KMS-11 (cell line): ENCODE measurements around the gene BTBD17.

Source experiments
- H2AFZ ChIP-seq: fragments of 200-600 bp; sonication (generic); 2 replicates; pipeline ENCODE4 v1.6.1; 2016; ENCODE audit warnings: antibody characterized with exemption, mixed run types, low read depth
- H3K27ac ChIP-seq: fragments of 200-600 bp; sonication (generic); 2 replicates; pipeline ENCODE4 v1.6.1; 2016; ENCODE audit warnings: mild to moderate bottlenecking, mixed run types
- H3K27me3 ChIP-seq: fragments of 200-600 bp; sonication (generic); 2 replicates; pipeline ENCODE4 v1.6.1; 2017; ENCODE audit warnings: mild to moderate bottlenecking, low read depth, mixed run types, moderate library complexity; ENCODE audit not compliant: insufficient read depth
- H3K36me3 ChIP-seq: fragments of 200-600 bp; sonication (generic); 2 replicates; pipeline ENCODE4 v1.6.1; 2017; ENCODE audit warnings: mild to moderate bottlenecking, mixed run types; ENCODE audit not compliant: insufficient read depth
- H3K4me1 ChIP-seq: fragments of 200-600 bp; sonication (generic); 2 replicates; pipeline ENCODE4 v1.6.1; 2016; ENCODE audit warnings: mild to moderate bottlenecking, low read depth, mixed run types; ENCODE audit not compliant: poor library complexity, severe bottlenecking
- H3K4me2 ChIP-seq: fragments of 200-600 bp; sonication (generic); 2 replicates; pipeline ENCODE4 v1.7.0; 2016; ENCODE audit warnings: mild to moderate bottlenecking, mixed run types
- H3K4me3 ChIP-seq: fragments of 200-600 bp; sonication (generic); IDR thresholded peaks from 2 replicates; pipeline ENCODE4 v1.6.1; 2017; ENCODE audit warnings: low read depth, low read length, mixed read lengths; ENCODE audit not compliant: insufficient read depth
- H3K79me2 ChIP-seq: fragments of 200-600 bp; sonication (generic); 2 replicates; pipeline ENCODE4 v1.6.1; 2016; ENCODE audit warnings: low read depth, mixed run types; ENCODE audit not compliant: insufficient read depth
- H3K9ac ChIP-seq: fragments of 200-600 bp; sonication (generic); 2 replicates; pipeline ENCODE4 v1.6.1; 2016; ENCODE audit warnings: mild to moderate bottlenecking, mixed run types
- H4K20me1 ChIP-seq: fragments of 200-600 bp; sonication (generic); 2 replicates; pipeline ENCODE4 v1.6.1; 2016; ENCODE audit warnings: mild to moderate bottlenecking, mixed run types; ENCODE audit not compliant: insufficient read depth
- TF ChIP-seq, protein P1 (sequence below): fragments of 200-600 bp; sonication (generic); conservative IDR thresholded peaks from 2 replicates; pipeline ENCODE4 v1.6.1; 2017; ENCODE audit warnings: low read depth, mild to moderate bottlenecking, antibody characterized with exemption, low read length, moderate library complexity, mixed read lengths

BTBD17 gene

GRCh38 chr17:74402048-74402447, 40.4 kb upstream of the BTBD17 start:
- H3K27me3 ChIP-seq = peaks cover 60% of the 10 kb centered on the region
- no peaks in the 10 kb centered on the region for H4K20me1 ChIP-seq
- no peaks in the 10 kb centered on the region for H3K4me1 ChIP-seq
- no peak overlapping the region for H3K27ac ChIP-seq
- H3K36me3 ChIP-seq = no peaks in the 10 kb centered on the region
- no peak overlapping the region for H3K4me3 ChIP-seq
- TF ChIP-seq, protein P1, sequence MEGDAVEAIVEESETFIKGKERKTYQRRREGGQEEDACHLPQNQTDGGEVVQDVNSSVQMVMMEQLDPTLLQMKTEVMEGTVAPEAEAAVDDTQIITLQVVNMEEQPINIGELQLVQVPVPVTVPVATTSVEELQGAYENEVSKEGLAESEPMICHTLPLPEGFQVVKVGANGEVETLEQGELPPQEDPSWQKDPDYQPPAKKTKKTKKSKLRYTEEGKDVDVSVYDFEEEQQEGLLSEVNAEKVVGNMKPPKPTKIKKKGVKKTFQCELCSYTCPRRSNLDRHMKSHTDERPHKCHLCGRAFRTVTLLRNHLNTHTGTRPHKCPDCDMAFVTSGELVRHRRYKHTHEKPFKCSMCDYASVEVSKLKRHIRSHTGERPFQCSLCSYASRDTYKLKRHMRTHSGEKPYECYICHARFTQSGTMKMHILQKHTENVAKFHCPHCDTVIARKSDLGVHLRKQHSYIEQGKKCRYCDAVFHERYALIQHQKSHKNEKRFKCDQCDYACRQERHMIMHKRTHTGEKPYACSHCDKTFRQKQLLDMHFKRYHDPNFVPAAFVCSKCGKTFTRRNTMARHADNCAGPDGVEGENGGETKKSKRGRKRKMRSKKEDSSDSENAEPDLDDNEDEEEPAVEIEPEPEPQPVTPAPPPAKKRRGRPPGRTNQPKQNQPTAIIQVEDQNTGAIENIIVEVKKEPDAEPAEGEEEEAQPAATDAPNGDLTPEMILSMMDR = no peak
- no peak overlapping the region for H3K4me2 ChIP-seq
- H2AFZ ChIP-seq = no peak overlapping the region
- H3K9ac ChIP-seq = no peak overlapping the region
- no peaks in the 10 kb centered on the region for H3K79me2 ChIP-seq

- H3K36me3 ChIP-seq = no peaks in the 10 kb centered on the region
- no peak overlapping the region for H3K4me2 ChIP-seq
- H3K27ac ChIP-seq = no peak overlapping the region
- TF ChIP-seq, protein P1 = no peak
- H3K9ac ChIP-seq = no peak overlapping the region
- no peaks in the 10 kb centered on the region for H4K20me1 ChIP-seq
- H3K4me3 ChIP-seq = no peak overlapping the region
- H2AFZ ChIP-seq = no peak overlapping the region
- peaks cover 45% of the 10 kb centered on the region for H3K27me3 ChIP-seq
- no peaks in the 10 kb centered on the region for H3K4me1 ChIP-seq
- no peaks in the 10 kb centered on the region for H3K79me2 ChIP-seq
Measured at GRCh38 chr17:74396567-74396966, 34.9 kb upstream of the BTBD17 start.

- Histone ChIP-seq H2AFZ (no peak overlapping the region), H3K4me3 (no peak overlapping the region), H3K36me3 (no peaks in the 10 kb centered on the region), H3K79me2 (no peaks in the 10 kb centered on the region), H3K27me3 (peaks cover 37% of the 10 kb centered on the region), H3K27ac (no peak overlapping the region), H3K4me1 (no peaks in the 10 kb centered on the region), H3K9ac (no peak overlapping the region), H3K4me2 (no peak overlapping the region), H4K20me1 (no peaks in the 10 kb centered on the region)
- TF ChIP-seq, protein P1 = no peak
Measured at GRCh38 chr17:74394977-74395376, 33.3 kb upstream of the BTBD17 start.

- Histone ChIP-seq H3K36me3 (no peaks in the 10 kb centered on the region), H3K4me3 (no peak overlapping the region), H3K79me2 (no peaks in the 10 kb centered on the region), H3K4me1 (no peaks in the 10 kb centered on the region), H3K27me3 (peaks cover 38% of the 10 kb centered on the region), H3K4me2 (no peak overlapping the region), H3K9ac (no peak overlapping the region), H4K20me1 (no peaks in the 10 kb centered on the region), H2AFZ (no peak overlapping the region), H3K27ac (no peak overlapping the region)
- TF ChIP-seq, protein P1 = no peak
Measured at GRCh38 chr17:74394275-74394950, 32.7 kb upstream of the BTBD17 start.
